Thyroid gland (tissue), 4 donors: ENCODE data around the gene MAGED1.

ENCODE experiments used
- CTCF ChIP-seq, 6 experiments: fragments of 200-600 bp in 3 of 6; fragments of 450-650 bp in 3 of 6; sonication (generic) in 3 of 6; IDR thresholded peaks; one replicate each; pipeline ENCODE4 v1.5.1; 2016 to 2019; ENCODE audit warnings: antibody characterized with exemption in 6 of 6, mild to moderate bottlenecking in 2 of 6, inconsistent platforms in 1 of 6, moderate library complexity in 1 of 6
- POLR2A ChIP-seq, 2 donors: fragments of 450-650 bp; IDR thresholded peaks; one replicate each; pipeline ENCODE4 v1.6.1; 2017; ENCODE audit warnings: antibody characterized with exemption in 2 of 2, mild to moderate bottlenecking in 2 of 2, moderate library complexity in 1 of 2

- TF ChIP-seq CTCF (IDR thresholded peaks at IDR 0.05) (no peak), POLR2A (IDR thresholded peaks at IDR 0.05) (no peak)
Observed at GRCh38 chrX:51891821-51892551, 1.4 kb upstream of the MAGED1 start.
